NCI-H446 (cell line): Measurements from ENCODE around the gene TBC1D3D.
"Not testable (repeated sequence)": the region's sequence is repeated elsewhere in the genome, so short reads cannot be mapped to it uniquely, and the experiment has no call there.

ENCODE experiments used
- DNase-seq, 2 experiments: peaks; one replicate each; lab custom pipeline; 2025; lab: John Stamatoyannopoulos, UW

The TBC1D3D gene

DNA sequence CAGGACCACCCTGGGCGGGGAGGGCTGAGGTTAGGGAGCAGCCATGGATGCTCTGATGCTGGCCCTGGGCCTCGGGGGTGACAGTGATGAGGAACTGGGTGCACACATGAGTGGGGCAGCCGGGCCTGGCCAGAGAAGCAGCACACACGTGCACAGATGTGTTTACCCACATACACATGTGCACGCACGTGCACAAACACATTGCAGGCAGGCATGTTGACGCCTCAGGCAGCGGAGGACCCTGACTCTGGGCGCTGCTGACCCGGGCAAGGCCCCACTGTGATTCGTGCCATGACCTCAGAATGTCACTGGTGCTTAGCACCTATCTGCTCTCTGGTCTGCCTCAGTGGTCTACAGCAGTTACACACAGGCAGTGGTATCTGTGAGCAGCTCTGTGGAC, at the start of gene TBC1D3D:
Gene TBC1D3D, plus strand, starts transcription at position 301 of the 400 bp plus-strand sequence. CDS start 1,585 bp downstream, outside the sequence.
- DNase-seq = not testable (repeated sequence)

DNA sequence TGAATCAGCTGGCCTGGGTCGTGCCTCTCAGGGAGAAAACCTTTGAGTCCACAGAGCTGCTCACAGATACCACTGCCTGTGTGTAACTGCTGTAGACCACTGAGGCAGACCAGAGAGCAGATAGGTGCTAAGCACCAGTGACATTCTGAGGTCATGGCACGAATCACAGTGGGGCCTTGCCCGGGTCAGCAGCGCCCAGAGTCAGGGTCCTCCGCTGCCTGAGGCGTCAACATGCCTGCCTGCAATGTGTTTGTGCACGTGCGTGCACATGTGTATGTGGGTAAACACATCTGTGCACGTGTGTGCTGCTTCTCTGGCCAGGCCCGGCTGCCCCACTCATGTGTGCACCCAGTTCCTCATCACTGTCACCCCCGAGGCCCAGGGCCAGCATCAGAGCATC, 14.8 kb upstream of the TBC1D3D start, which contains the start of gene TBC1D3L:
Gene TBC1D3L, minus strand, starts transcription at position 101 of the 400 bp plus-strand sequence. CDS start 1,540 bp downstream, outside the sequence.
- DNase-seq = not testable (repeated sequence)
